WTC11 (cell line): ENCODE results near the gene ANKS3.

Experiments used
- NR3C1 ChIP-seq: sonication (generic); formaldehyde crosslinking; conservative IDR thresholded peaks from 2 replicates; pipeline ENCODE4 v1.8.1; 2023; ENCODE audit warnings: low read depth, mild to moderate bottlenecking, missing genetic modification reagents
- SP1 ChIP-seq: sonication (generic); formaldehyde crosslinking; conservative IDR thresholded peaks from 2 replicates; pipeline ENCODE4 v1.8.1; 2022; ENCODE audit warnings: missing genetic modification reagents
- TP53 ChIP-seq: sonication (generic); formaldehyde crosslinking; IDR thresholded peaks from 2 replicates; pipeline ENCODE4 v1.8.1; 2023; ENCODE audit warnings: mild to moderate bottlenecking, missing genetic modification reagents
- TF ChIP-seq, protein P1 (sequence below): fragments of 200-600 bp; IDR thresholded peaks from 2 replicates; pipeline ENCODE4 v1.8.0; 2022; ENCODE audit warnings: antibody characterized with exemption
- TF ChIP-seq, protein P2 (sequence below): sonication (generic); formaldehyde crosslinking; IDR thresholded peaks from 2 replicates; pipeline ENCODE4 v1.8.1; 2023; ENCODE audit warnings: mild to moderate bottlenecking, missing genetic modification reagents, moderate library complexity

DNA sequence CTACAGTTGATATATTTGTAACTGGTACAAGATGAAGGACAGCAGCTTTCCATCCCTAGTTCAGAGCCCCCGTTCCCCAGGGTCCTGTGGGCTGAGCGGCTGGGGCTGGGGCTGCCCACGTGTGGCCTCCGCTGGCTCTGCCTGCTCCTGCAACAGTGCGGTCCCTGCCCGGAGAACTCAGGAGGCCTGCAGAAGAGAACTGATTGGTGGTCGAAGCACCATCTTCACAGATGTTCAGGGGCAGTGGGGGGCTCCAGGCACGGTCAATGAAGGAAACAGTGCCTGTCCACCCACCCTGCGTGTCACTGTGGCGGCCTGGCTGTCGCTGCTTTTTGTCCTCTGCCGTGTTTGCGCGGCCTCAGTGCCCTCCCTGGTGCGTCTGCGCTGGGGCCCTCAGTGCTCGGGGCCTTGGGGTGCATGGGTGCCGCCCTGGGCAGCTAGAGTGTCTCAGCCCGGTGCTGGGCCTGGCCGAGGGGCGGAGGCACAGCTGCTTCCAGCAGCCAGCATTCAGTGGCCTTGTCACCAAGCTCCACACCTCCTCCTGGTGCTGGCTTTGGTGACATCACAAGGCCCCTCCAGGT, 44.9 kb downstream of the ANKS3 start:
- TF ChIP-seq, protein P1, sequence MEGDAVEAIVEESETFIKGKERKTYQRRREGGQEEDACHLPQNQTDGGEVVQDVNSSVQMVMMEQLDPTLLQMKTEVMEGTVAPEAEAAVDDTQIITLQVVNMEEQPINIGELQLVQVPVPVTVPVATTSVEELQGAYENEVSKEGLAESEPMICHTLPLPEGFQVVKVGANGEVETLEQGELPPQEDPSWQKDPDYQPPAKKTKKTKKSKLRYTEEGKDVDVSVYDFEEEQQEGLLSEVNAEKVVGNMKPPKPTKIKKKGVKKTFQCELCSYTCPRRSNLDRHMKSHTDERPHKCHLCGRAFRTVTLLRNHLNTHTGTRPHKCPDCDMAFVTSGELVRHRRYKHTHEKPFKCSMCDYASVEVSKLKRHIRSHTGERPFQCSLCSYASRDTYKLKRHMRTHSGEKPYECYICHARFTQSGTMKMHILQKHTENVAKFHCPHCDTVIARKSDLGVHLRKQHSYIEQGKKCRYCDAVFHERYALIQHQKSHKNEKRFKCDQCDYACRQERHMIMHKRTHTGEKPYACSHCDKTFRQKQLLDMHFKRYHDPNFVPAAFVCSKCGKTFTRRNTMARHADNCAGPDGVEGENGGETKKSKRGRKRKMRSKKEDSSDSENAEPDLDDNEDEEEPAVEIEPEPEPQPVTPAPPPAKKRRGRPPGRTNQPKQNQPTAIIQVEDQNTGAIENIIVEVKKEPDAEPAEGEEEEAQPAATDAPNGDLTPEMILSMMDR: no peak
- TF ChIP-seq, protein P2, sequence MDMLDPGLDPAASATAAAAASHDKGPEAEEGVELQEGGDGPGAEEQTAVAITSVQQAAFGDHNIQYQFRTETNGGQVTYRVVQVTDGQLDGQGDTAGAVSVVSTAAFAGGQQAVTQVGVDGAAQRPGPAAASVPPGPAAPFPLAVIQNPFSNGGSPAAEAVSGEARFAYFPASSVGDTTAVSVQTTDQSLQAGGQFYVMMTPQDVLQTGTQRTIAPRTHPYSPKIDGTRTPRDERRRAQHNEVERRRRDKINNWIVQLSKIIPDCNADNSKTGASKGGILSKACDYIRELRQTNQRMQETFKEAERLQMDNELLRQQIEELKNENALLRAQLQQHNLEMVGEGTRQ: no peak
- no peak for TF ChIP-seq SP1 (CRISPR knock-in tag)
- no peak for TF ChIP-seq TP53 (CRISPR knock-in tag)
- TF ChIP-seq NR3C1 (CRISPR knock-in tag): no peak
